NCI-H2029 treated with DMSO at 0.1 percent for 48 hours (cell line): ENCODE measurements around the gene PLCZ1.
"Not testable (repeated sequence)": the region's sequence is repeated elsewhere in the genome, so short reads cannot be mapped to it uniquely, and the experiment has no call there.

Experiments
- DNase-seq: peaks from one replicate; lab custom pipeline; 2025; lab: John Stamatoyannopoulos, UW

Gene PLCZ1

DNA sequence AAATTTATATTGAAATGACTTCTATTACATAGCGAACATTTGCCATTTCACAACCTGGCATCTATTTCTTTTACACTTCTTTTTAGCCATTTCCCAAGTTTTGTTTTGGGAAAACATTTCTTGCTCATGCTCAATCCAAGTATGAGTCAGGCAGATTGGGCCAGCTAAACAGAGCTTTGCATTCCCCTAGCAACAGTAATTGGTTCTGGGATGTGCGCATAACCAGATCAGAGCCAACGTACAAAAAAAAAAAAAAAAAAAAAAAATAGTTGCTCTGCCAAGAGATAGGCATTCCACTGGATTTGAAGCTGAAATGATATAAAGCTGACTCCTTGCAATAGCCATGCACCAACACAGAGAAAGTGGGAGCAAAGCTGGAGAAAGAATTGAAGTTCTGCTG is 37.5 kb downstream of the PLCZ1 start:
- no peak for DNase-seq

DNA sequence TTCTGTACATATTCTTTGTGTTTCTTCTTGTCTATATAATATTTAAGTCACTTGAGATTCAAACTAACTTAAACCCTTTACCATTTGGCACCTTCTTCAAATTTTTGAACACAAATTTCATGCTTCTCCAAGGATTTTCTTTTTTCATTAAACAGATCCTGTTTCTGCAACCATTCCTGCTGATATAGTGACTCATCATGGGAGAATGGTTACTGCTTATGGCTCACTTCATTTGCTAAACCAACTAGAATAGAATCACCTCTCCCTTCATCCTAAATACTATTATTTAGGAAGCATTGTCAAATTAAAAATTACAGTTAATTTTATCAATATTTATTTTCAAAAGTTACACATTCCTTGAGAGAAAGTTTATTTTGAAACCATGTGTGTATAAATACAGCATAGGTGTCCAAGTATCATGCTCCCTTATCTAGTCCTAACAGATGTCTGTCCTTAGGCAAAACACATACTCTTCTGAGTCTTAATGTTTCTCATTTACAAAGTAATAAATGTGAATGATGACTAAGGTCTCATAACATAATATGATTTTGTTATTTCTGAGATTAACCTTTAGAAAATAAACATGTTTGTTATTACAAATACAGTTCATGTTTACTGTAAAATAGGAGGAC is 40.7 kb downstream of the PLCZ1 start:
- DNase-seq, result no peak

DNA sequence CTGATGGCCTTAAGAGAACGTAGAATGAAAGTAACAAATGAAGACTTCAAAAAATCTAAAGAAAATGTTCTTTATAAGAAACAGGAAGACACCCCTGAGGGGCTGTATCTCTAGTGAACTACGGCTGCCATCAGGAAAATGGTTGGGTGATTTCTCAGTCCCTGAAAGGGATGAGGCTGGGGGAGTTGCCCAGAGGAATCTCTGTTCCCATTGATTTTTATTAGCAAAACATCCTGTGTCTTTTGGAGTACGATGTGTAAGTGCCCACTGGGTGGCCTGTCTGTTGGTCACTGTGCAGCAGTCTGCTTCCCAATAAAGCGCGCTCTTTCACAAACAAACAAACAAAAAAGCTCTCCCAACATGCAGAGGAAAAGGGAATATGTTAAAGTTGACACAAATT is 43.8 kb downstream of the PLCZ1 start:
- DNase-seq, result not testable (repeated sequence)

DNA sequence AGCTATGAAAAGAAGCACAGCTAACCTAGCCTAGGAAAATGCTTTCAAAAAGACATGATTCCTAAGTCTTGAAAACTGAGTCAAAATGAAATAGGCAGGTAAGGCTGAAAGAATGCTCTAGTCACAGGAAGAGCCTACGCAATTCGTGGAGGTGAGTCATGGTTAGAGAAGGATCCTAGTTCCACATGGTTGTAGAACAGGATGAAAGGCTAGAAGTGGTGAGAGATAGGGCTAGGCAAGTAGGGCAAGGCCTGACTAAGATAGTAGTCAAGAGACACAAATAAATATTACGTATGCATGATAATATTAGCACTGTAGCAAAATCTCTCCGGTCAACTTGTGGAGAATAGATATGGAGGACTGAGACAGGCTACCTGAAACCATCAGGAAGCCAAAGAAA is 47.2 kb downstream of the PLCZ1 start:
- DNase-seq, result no peak

DNA sequence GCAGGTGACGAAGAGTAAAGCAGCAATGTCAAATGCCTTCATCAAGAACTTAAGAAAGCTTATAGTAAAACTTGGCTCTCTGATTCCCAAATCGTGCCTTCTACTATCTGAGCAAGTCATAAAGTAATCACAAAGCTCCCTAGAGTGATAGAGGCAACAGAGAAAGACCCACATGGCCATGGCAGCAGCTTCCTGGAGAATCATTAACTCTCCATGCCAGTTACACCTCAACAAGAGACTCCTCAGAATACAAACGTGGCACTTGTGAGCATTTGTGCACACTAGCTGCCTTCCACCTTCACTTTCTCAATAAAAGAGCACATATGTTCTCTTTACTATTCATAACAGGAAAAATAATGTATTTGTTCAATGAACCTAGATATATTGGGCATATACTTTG is 48.0 kb downstream of the PLCZ1 start:
- no peak for DNase-seq

DNA sequence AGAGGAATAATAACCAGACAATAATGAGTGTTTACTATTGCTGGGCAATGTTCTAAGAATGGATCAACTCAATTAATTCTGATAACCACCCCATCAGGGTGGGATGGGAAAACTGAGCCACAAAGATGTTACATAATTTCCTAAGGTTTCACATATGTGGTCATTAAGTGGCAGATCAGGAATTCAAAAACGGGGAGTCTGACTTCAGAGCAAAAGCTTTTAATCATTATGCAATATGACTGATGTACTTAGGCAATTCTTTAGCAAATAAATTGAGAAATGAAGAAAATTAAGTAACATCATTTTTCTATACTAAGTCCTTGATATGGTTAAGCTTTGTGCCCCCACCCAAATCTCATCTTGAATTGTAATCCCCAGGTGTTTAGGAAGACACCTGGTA is 53.4 kb downstream of the PLCZ1 start:
- DNase-seq, result no peak

DNA sequence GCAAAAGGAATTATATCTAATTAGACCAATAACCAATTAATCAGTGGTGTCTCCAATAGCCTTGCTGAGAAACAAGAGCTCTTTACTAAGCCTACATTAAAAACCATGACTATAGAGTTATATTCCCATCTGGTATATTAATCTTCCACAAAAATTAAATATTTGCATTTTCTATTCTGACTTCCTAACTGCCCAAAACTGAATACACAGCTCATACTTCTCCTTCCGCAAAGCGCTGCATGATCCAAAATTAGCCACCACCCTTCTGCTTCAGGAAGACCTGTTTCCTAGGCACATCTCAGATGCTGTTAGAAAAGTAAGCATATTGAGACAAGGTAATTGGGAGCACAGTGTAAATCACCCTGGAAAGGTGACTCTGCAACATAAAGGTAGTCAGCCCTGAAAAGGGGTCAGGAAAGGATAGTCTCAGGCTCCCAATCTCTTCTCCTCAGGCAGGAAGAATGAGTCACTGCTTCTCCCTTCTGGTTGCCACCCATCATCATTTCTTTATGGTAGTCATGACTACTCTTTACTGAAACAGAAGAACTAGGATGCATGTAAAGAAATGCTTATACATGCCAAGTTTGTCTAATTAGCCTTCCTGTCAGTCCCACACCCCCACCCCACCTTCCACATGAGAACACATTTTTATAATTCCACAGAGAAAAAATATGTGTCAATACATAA is 54.3 kb downstream of the PLCZ1 start:
- DNase-seq, result no peak

DNA sequence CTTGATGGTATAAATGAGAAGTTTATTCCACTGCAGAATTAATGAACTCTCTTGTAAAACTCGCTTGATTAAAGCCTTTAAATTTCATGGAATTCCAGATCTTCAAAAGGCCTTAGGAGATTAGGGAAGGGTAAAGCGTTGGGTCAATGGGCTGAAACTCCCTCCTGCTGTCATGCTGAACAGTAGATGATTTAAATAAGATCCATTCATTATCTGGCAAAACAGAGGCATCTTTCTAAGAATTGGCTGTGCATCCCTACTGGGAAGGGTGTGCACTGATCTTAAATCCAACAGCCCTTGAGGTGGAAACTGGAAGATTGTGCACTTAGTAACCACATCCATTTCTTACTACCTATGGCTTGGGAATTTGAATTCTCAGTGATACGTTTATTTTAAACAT is 56.0 kb downstream of the PLCZ1 start:
- no peak for DNase-seq

DNA sequence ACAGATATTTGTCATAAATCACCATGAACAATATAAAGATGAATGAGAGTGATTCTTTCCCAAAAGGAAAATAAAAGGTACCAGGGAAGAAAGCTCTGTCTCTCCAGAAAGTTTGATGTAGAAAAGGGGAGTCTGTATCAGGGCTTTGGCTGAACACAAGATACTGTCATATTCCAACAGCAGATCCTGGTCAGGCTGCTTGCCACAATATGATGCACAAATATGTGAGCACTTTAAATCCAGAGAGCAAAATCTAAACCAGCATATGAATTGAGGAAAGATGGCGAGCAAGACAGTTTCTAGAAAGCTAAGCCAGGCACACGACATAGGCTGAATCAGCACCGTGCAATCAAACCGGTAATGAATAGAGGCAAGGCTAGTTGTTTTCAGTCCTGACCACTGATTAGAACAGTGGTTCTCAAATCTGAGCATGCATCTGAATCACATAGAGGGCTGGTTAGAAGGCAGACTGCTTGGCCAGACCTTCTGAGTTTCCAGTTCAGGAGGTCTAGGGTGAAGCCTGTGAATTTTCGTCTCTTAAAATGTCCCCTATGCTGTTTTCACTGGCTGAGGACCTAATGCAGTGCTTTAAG is 60.7 kb downstream of the PLCZ1 start:
- DNase-seq, result no peak

DNA sequence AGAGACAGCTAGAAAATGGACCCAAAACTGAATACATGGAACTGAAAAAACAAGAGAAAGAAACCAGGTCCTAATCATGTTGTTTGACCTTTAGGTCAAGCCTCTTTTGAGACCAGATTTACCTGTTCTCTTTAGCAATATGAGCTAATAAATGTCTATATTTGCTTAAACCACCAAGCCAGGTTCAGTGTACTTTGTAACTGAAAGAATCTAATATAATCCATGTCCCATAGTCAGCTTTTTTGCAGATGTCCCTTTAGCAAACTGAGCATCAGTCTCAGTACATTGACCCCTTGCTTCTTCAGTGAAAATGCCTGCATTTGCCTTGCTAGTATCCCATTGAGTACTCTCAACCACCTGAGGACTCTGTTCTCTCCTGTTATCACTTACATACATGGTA is 61.7 kb downstream of the PLCZ1 start:
- DNase-seq, result no peak

DNA sequence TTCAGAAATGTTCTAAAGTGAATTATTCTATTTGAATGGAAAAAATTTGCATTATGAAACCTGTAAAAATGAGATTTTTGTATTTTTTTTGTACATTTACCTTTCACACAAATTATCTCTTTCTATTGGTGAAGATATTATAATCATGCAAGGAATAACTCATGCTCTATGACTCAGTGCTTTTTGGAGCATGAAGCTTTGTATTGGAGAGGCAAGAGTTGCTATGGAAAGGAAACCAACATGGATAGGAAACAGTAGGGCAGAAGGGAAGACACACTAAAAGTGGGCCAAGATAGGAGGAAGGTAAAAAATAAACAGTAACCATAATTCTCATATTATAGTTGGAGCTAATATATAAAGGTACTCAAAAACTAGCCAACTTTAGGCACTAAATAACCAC is 79.0 kb downstream of the PLCZ1 start:
- DNase-seq, result no peak

DNA sequence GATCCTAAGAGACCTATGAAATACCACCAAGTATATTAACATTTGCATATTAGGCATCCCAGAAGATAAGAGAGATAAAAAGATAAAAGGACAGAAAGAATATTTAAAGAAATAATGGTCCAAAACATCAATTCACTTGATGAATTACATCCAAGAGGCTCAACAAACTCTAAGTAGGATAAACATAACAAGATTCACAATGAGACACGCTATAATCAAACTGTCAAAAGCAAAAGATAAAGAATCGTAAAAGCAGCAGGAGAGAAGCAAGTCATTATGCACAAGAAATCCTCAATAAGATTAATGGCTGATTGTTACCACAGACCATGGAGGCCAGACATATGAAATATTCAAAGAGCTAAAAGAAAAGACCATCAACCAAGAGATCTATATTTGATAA is 79.6 kb downstream of the PLCZ1 start:
- DNase-seq, result no peak

DNA sequence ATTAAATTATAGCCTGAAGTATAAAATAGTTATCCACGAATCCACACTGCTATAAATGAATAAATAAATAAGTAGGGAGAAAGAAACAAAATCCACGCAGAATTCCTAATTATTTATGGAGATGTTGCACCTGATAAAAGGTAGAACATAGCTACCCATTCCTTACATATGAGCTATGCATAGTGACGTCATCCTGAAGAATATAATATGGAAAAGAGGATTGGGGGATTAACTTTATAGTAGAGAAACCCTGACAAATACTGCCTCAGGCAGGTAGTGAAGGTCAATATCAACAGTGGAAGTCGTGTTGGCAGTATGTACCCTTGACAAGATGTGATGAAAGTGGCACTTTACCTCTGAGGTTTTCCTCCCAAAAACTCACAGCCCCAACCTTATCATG is 82.5 kb downstream of the PLCZ1 start:
- DNase-seq, result no peak

DNA sequence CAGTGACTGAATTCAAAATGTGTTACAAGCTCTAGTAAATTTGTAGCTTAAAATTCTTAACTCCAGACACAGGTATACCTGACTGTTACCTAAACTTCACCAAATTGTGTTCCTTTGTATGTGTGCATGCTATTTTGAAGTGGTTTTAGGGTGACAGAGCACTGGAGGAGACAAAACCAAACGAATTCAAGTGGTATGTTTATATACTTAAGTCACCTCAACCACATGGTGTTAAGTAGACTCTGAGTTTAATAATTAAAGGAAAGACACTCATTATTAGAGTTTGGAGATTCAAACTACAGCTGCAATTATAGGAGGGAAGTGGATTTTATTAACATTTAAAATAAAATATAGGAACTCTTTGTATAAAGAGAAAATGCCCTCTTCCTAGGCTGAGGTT is 84.3 kb downstream of the PLCZ1 start:
- no peak for DNase-seq

DNA sequence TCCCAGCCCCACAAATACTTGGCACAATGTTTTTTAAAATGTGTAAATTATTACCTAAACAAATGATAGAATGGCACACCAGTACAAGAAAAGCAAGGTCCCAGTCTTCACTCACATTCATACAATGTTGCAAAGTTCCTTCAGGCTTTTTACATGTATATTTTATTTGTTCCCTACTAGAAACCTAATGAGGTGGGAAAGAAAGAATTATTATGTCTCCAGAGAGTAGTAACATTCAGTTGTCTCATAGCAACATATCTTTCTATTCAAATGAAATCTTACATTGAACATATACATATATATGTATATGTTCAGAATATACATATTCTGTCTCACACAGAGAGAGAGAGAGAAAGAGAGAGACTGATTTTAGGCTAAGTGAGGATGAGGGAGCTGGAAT is 85.2 kb downstream of the PLCZ1 start:
- no peak for DNase-seq

DNA sequence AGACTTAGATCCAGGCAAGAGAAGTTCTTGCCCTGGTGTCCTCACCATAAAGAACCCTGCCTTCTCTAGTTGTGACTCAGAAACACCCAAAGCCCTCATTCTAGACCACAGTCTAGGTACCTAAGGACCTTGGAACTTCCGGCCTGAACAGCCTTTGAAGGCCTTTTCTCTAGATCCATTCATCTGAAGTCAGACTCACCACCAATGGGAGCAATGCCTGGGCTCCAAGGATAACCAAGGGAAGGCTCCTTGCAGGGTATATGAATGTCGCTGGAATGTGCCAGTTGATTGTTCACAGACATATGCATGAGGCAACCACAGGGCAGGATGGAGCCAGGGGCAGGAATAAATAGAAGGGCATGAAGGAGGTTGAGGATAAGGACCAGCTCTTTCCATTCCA is 86.3 kb downstream of the PLCZ1 start:
- DNase-seq, result no peak

DNA sequence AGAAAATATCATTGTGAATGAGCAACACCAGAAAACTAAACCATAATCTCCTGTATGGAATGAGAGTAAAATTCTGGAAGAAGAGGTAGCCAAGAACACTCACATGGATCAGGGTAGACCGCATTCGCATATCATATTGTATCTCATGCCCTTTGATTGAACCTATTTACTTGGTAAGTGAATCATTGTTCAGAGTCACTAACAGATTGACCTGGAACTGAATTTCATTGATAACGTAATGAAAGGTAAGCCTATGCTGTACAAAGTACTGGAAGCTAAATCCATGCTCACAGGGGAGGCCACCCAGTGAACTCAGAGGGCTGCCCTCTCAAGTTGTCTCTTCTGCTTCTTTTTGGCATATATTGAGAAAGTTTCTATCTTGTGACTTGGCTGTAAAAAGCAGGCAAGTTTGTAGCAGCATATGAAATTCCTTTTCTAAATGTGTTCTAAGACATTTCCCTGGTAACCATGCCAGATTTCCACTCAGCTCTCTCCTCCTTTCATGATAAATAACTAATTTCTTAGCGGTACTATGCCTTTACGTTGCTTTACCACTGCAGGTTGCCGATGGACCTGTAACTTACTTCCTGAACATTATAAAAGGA is 91.4 kb downstream of the PLCZ1 start:
- DNase-seq, result no peak

DNA sequence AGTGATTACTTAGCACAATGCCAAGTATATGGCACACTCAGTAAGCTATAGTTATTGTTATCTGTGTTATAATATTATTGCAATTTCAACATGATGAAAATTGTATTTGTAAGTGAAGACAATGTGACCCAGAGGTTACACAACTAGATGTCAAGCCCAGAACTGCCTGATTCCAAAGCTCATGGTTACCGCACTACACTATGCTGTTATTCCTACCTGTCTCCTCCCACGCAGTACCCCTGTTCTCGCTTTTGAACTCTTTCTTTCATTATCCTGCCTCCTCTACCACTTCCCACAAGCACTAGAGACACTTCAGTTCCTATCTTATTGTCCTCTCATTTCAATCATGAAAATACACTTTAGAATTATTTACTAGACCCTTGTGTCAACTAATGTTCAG is 93.2 kb downstream of the PLCZ1 start:
- DNase-seq, result no peak

DNA sequence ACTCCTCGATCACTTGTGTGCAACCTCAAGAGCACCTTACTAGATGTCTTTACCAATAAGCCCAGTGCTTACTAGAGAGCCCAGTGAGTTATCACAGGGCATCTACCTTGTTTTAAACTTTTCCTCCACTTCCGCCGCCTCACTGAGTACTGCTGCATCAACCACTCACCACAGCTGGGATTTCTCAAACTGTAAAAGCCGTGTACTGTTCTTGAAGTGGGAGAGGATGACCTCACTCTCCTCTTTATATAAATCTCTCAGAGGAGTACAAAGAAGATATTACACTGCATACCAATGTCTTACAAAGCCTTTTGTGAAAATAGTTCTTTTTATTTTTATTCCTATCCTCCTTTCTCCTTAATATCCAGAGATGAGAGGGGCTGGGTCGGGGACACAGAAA is 94.1 kb downstream of the PLCZ1 start:
- DNase-seq, result no peak

DNA sequence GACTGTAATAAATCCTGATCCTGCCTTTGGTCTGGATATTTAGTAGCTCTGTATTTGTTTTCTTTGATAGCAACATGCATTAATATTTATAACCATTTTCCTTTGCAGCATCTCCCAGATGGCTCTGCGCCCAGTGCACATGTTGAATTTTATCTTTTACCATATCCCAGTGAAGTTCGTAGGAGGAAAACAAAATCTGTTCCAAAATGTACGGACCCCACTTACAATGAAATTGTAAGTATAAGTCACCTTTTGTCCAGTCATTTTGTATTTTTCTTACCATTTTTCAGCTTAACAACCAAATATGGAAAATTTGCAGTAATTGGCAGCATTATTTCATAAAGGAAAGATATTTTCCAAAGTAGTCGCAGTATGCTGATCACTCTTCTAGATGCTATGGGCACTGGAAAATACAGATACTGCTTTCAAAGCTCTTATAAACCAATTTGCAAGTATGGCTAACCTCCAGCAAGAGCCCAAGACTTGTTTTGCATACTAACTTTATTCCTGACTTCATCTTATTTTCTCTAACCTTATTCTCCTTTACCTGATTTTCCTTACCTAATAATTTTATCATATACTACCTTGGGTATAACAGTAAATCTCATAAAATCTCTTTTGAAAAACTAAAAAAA is 97.4 kb downstream of the PLCZ1 start:
- DNase-seq, result no peak

DNA sequence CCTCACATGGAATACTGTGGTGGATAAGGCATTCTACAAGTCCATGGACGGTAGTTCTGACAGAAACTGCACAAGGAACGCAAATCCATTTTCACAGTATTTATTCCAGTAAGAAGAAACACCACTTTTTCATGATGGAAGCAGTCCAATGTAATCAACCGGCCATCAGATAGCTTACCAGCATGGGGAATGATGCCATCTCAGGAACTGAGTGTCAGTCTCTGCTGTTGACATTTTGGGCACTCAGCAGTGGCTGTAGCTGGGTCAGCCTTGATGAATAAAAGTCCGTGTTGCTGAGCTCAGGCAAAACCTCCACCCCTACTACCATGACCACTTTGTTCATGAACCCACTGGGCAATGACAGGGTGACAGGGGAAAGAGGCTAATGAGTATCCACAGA is 103.4 kb downstream of the PLCZ1 start:
- DNase-seq, result no peak
